ENCODE results near the gene ST3GAL4.
"Not testable (repeated sequence)": the region's sequence is repeated elsewhere in the genome, so short reads cannot be mapped to it uniquely, and the experiment has no call there.

Gene ST3GAL4

GRCh38 chr11:126331286-126331685 is 24.2 kb upstream of the ST3GAL4 start:
- no peak for DNase-seq

GRCh38 chr11:126332221-126332711 is 23.2 kb upstream of the ST3GAL4 start:
- peak; percentile 40 for DNase-seq

GRCh38 chr11:126333142-126333541 is 22.3 kb upstream of the ST3GAL4 start:
- no peak for DNase-seq

DNA sequence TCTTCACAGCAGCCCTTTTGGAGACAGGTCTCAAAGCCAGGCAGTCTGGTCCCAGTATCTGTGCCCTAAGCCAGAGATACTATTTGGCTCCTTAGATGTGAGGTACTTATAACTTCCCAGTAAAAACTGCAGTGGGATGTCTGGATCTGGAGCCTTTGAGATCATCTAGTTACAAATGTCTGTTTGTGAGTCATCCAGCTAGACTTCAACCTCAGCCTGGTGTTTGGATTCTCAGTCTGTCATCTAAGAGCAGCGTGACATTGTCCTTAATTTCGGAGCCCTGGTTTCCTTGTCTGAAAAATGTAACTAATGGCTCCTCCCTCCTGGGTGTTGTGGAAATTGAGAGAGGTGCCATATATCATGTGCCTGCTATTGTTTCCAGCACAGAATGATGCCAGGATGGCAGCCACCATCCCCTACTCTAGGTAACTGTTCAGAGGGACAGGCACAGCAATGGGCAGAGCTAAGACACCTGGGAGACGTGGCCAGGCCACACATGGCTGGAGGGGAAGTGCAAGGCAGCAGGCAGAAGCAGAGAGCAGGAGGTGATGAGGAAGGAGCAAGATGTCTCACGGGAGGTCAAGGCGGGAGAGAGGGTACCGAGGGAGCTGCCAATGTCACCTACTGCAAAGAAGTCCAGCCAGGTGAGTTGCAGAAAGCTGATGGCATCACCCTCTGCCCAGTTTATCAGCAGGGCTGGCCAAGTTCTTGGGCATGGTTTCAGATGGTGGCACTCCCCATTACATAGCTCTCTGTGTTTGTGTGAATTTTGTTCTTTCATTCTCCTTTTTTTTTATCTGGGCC is 20.6 kb upstream of the ST3GAL4 start:
- DNase-seq, result no peak

GRCh38 chr11:126335463-126335760 is 20.1 kb upstream of the ST3GAL4 start:
- no peak for DNase-seq

DNA sequence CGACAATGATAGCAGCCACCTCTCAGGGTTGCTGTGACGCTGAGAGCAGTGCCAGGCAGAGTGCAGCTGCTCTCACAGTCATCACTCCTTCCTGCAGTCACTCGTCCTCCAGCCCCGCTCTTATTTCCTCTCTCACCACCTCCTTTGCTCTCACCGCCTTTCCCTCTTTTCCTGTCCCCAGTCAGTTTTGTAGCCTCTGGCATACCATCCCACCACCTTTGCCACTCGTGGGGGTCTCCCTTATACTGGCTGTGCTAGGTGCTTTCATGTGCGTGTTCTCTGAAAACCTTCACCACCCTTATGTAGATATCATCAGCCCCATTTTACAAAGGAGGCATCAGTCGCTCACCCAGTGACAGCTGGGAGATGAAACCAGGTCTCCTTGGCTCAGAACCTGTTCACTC is 19.3 kb upstream of the ST3GAL4 start:
- no peak for DNase-seq

GRCh38 chr11:126336671-126337101 is 18.8 kb upstream of the ST3GAL4 start:
- DNase-seq, result no peak

DNA sequence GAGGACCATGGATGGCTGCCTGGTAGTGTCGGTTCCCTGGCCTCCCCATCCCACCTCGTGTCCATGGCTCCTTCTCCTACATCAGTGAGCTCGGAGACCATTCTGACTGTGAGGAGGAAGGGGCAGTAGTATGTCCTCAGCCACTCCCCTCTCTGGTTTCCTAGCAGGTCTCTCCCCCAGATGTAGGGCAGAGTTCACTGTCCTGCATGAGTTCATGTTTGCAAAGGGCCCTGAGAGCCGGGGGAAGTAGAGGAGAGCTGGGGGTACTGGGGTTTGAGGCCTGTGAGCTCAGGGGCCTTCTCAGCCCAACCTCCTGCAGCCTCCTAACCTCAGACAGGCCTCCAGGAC is 18.4 kb upstream of the ST3GAL4 start:
- no peak for DNase-seq

GRCh38 chr11:126337474-126338241 is 17.8 kb upstream of the ST3GAL4 start:
- DNase-seq, result no peak

DNA sequence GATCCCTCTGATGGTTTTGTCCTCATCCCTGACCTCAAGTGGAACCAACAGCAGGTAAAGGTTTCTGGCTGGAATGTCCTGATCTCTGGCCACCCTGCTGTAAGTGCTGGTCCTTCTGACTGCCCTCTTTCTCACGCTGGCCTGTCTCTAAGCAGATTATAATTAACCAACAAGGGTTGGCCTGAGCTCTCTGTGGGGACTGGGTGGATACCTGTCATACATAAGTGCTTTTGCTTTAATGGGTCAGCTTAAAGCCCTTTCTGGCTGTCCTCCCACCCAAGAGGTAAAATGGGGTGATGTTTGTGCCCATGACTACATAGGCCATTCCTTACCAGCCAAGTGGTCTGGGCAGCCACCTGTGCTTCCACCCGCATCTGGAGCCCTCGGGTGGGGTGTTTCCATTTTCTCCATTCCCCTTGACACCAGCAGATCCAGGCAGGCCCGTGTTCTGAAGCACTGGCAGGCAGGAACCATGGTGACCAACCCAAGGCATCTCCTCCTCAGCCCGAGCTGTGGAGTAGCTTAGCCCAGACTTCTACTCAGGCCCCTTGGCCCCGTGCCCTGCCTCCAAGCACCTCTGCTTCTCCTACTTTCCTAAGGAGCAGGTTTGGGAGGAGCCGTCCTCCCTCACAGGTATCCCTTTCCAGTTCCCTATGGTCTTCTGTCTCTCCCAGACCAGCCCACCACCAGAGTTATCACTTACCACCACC is 17.0 kb upstream of the ST3GAL4 start:
- DNase-seq, result no peak

DNA sequence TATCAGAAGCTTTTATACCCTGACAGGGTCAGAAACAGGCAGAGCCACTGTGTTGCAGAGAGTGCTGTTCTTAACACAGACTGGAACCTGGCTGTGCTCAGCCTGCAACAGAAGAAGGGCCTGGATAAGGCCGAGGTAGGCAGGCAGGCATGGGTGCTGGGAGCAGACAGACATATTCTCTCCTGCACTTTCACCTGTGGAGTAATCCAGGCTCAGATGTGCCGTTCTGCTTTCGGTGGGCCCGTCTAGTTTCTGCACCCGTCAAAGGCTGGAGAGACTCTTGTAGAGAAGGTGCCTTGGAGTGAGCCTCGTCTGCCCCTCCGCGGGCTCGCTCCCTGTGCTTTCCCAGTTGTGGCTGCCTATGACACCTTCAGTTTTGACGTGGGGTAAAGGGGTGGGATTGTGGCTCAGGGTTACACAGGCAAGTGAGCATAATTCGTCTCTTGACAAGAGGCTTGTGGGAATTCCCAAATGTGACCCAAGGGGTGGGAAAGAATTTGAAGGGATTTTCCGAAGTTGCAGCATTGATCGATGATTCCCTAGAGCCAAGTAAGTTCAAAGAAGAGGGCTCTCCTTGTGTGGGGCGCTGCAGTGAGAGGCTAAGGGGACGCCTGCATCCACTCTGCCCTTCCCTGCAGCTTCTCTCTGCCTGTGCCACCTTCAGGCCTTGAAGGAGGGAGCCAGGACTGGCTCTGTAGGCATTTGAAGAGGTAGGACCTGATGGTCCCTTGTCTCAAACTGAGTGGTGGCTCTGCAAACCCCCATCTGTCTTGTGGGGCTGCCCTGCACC is 16.2 kb upstream of the ST3GAL4 start:
- DNase-seq, result no peak

GRCh38 chr11:126339863-126340434 is 15.5 kb upstream of the ST3GAL4 start:
- no peak for DNase-seq

DNA sequence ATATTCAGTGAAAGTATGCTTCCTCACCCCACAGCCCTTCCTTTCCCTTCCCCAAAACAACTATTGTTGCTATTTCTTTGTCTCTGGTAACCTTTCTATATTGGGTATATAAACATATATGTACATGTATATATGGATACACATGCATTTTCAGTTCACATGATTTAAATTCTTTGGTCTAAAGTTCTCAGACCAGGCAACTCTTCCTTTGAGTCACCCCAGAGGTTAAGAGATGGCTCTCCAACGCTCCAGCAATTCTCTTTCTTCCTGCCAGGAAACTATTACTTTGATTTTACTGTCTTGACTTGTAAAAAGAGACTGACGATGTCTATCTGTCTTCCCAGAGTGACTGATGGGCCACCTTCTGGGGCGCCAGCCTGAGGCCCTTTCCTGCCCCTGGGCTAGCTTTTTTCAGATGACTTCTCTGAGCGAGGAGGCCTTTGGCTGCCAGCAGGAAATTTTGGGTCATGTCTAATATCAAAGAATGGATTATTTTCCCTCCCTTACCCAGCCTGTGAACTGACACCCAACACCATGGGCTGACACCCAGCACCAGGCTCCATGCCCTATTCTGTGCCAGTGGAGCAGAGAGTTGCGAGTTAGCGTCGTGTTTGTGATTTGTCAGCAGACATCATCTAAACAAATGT is 14.4 kb upstream of the ST3GAL4 start:
- DNase-seq, result no peak

GRCh38 chr11:126341760-126342161 is 13.7 kb upstream of the ST3GAL4 start:
- DNase-seq, result no peak

- no peak for DNase-seq
Observed at GRCh38 chr11:126343051-126343450, 12.4 kb upstream of the ST3GAL4 start.

DNA sequence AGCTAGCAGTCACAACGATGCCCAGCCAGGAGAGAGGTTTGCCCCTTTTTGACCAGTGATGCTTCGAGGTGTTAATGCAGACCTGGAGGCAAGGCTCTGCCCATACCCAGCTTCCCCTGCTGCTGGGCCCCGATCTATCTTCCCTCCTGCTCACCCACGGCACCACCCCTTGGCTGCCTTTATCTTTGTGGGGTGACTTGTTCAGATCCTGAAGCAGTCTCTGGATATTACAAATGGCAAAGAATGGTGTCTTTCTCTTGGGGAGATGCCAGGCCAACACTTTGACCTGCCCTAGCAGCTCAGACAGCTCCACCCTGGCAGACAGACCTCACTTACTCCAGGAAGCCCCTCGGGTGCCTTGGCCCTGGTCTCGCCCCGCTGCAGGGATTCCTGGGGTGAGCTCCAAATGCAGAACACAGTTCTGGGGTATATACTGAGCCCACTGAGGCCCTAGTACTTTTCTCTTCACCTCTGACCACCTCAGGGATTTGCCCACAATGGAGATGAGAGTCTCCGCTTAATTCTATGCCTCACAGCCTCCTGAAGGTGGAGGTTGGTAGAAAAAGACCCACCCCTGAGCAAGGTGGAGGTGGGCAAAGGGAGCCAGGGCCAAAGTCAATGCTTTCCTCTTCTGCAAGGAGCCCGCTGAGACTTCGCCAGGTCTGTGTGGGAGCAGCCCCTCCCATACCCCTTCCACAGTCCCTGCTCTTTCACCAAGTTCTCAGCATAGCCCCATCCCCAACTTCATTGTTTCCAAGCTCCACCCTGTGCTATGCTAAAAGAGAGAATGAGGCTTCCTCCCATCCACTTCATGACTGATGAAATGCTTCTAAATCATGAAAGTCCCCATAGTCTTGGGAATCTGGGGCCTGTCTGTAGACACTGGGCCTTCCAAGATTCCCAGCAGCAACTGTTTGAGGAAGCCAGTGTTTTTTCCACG is 11.1 kb upstream of the ST3GAL4 start:
- no peak for DNase-seq

GRCh38 chr11:126345283-126345682 is 10.2 kb upstream of the ST3GAL4 start:
- no peak for DNase-seq

GRCh38 chr11:126345759-126346585 is 9.5 kb upstream of the ST3GAL4 start:
- DNase-seq, result peak; percentile 20

- DNase-seq, result no peak
Observed at GRCh38 chr11:126346586-126346940, 8.9 kb upstream of the ST3GAL4 start.

DNA sequence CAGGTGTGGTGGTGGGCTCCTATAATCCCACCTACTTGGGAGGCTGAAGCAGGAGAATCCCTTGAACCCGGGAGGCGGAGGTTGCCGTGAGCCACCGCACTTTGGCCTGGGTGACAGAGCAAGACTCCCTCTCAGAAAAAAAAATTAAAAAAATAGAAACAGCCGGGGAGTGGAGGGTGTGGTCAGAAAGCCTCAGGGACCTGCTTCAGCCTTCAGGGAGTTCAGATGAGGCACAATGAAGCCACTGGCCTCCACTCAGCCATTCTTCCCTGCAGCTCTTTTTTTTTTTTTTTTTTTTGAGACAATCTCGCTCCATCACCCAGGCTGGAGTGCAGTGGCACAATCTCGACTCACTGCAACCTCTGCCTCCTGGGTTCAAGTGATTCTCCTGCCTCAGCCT is 8.5 kb upstream of the ST3GAL4 start:
- not testable (repeated sequence) for DNase-seq

Data from CD4-positive, alpha-beta T cell treated with Interleukin-10 for 1 hour (primary cell).